Central memory CD8-positive, alpha-beta T cell (primary cell): ENCODE results near the gene C1QTNF9.

Source experiments
- ATAC-seq: fragments of 150-1000 bp; cut with Tn5 transposase; replicated peaks from 2 replicates; pipeline ENCODE4 v1.10.0; 2022; ENCODE audit warnings: mild to moderate bottlenecking, moderate FRiP score, moderate number of reproducible peaks; ENCODE audit not compliant: poor library complexity, severe bottlenecking; ENCODE audit errors: extremely low read depth
- DNase-seq, 2 donors: peaks; one replicate each; pipeline ENCODE4 v3.0.0; 2021; ENCODE audit warnings: low spot score in 2 of 2
- H3K27ac Mint-ChIP-seq: one replicate; pipeline ENCODE4 v1.8.0; 2022; ENCODE audit warnings: low read depth, mild to moderate bottlenecking, moderate library complexity, mixed read lengths
- H3K27me3 Mint-ChIP-seq: one replicate; pipeline ENCODE4 v1.8.0; 2022; ENCODE audit warnings: mixed read lengths
- H3K36me3 Mint-ChIP-seq: one replicate; pipeline ENCODE4 v1.8.0; 2022; ENCODE audit warnings: mild to moderate bottlenecking, moderate library complexity, mixed read lengths; ENCODE audit not compliant: insufficient read depth
- H3K4me1 Mint-ChIP-seq: one replicate; pipeline ENCODE4 v1.8.0; 2022; ENCODE audit warnings: mixed read lengths
- H3K4me3 Mint-ChIP-seq: one replicate; pipeline ENCODE4 v1.8.0; 2022; ENCODE audit warnings: mild to moderate bottlenecking, moderate library complexity, mixed read lengths
- H3K9me3 Mint-ChIP-seq: one replicate; pipeline ENCODE4 v1.8.0; 2022; ENCODE audit warnings: mixed read lengths

Gene C1QTNF9

DNA sequence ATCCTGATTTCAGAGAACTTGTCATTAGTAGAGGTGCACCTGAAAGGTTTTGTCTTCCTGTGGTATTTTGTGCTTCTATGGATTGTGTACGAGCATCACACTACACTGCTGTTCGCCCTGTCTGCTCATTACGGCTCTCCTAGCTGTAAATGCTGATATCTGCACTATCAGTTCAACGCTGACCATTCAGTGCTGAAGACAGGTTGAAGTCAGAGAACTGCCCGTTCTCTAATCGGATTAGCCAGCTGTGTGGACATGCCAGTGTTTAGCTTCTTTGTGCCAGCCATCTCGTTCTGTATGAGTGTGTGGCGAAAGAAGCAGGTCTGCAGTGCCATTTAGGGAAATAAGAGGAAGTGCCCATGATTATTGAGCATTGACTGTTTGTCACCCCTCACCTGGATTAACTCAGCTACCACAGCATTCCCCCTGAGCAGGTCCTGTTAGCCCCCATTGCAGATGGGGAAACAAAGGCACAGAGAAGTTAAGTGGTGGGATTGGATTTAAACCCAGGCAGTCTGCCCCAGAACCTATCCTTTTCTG, 21.6 kb upstream of the C1QTNF9 start:
- no peak for ATAC-seq
- no peaks in the 10 kb centered on the region for H3K27me3 Mint-ChIP-seq
- DNase-seq = no peak
- H3K9me3 Mint-ChIP-seq = no peaks in the 10 kb centered on the region
- H3K36me3 Mint-ChIP-seq = peaks cover 79% of the 10 kb centered on the region
- H3K4me3 Mint-ChIP-seq = no peak overlapping the region
- H3K27ac Mint-ChIP-seq = no peak overlapping the region
- H3K4me1 Mint-ChIP-seq = peaks cover 12% of the 10 kb centered on the region

DNA sequence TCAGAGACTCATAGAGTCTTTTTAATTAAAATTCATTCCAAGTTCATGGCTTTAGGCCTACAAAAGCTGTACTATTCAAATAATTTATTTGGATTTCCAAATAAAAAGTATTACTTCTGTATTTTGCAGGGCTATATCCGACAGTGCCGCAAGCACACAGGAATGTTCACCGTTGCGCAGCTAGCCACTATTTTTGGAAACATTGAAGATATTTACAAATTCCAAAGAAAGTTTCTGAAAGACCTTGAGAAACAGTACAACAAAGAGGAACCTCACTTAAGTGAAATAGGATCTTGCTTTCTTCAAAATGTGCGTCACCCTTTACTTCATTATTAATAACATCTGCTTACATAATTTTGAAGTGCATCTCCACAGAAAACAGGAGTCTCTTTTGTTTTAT, 20.5 kb upstream of the C1QTNF9 start:
- Mint-ChIP-seq H3K4me1 (peaks cover 6% of the 10 kb centered on the region), H3K27me3 (no peaks in the 10 kb centered on the region), H3K9me3 (no peaks in the 10 kb centered on the region), H3K4me3 (no peak overlapping the region), H3K27ac (no peak overlapping the region), H3K36me3 (peaks cover 83% of the 10 kb centered on the region)
- ATAC-seq = no peak
- no peak for DNase-seq

DNA sequence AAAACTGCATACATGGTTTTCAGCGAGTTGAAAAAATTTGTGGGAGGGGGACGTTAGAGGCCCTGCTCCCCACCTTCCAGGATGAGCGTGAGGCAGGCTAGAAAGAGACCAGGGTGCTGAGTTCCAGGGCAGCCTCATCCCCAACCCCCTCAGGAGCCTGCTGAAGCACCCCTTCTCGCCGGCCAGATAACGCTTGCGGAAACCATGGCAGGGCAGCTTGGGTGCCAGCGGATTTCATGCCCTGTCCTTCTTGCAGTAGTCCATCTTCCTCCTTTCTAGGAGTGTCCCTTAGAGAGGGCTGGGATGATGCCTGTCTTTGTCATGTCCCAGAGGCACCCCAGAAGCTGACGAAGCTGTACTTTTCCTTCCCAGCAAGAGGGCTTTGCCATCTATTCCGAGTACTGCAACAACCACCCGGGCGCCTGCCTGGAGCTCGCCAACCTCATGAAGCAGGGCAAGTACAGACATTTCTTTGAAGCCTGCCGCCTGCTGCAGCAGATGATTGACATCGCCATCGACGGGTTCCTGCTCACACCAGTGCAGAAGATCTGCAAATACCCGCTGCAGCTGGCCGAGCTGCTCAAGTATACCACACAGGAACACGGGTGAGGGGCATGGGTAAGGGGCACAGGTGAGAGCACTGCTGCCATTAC, 19.0 kb upstream of the C1QTNF9 start:
- no peak overlapping the region for H3K27ac Mint-ChIP-seq

DNA sequence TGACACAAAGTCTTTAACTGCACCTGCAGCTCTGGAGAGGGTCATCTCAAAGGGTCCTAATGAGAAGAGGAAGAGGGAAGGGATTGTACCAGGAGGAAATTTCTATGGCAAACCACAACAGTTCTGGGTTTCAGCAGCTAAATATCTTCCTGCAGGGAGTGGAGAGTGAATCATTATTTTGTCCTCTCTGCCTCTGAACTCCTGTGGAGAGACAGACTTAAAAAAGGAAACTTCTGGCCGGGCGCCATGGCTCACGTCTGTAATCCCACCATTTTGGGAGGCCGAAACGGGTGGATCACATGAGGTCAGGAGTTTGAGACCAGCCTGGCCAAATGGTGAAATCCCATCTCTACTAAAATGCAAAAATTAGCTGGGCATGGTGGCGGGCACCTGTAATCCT, 16.9 kb upstream of the C1QTNF9 start:
- H3K9me3 Mint-ChIP-seq = no peaks in the 10 kb centered on the region
- ATAC-seq (no peak), DNase-seq (no peak)
- no peaks in the 10 kb centered on the region for H3K27me3 Mint-ChIP-seq
- no peak overlapping the region for H3K4me3 Mint-ChIP-seq
- H3K27ac Mint-ChIP-seq = peak overlapping the region; percentile 68
- peaks cover 6% of the 10 kb centered on the region for H3K4me1 Mint-ChIP-seq
- peaks cover 88% of the 10 kb centered on the region for H3K36me3 Mint-ChIP-seq

More for the DNA sequence above, 19.0 kb upstream of the C1QTNF9 start:
- Mint-ChIP-seq H3K4me3 (no peak overlapping the region), H3K36me3 (peaks cover 86% of the 10 kb centered on the region), H3K9me3 (no peaks in the 10 kb centered on the region), H3K27me3 (no peaks in the 10 kb centered on the region), H3K4me1 (peaks cover 6% of the 10 kb centered on the region)
- no peak for DNase-seq
- no peak for ATAC-seq

DNA sequence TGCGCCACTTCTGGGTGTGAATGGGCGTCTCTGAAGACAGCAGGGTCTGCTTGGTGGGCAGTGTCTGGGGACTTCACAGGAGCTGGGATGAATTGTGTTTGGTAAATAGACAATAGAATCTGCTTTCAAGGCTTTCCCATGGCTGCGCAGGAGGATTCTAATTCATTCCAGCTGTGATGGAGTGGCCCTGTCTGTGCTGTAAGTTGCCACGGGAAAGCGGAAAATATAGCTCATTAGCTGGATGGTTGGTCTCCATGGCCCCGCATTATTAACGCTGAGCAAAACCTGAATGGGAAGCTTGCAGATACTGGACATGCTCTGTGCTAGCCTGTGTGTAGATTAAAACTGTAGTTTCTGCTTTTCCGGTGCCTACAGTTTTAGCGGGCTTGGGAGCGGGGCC, 15.6 kb upstream of the C1QTNF9 start:
- Mint-ChIP-seq H3K4me3 (no peak overlapping the region), H3K27ac (no peak overlapping the region), H3K36me3 (peaks cover 85% of the 10 kb centered on the region), H3K9me3 (no peaks in the 10 kb centered on the region), H3K27me3 (no peaks in the 10 kb centered on the region), H3K4me1 (peaks cover 6% of the 10 kb centered on the region)
- ATAC-seq (no peak), DNase-seq (no peak)

DNA sequence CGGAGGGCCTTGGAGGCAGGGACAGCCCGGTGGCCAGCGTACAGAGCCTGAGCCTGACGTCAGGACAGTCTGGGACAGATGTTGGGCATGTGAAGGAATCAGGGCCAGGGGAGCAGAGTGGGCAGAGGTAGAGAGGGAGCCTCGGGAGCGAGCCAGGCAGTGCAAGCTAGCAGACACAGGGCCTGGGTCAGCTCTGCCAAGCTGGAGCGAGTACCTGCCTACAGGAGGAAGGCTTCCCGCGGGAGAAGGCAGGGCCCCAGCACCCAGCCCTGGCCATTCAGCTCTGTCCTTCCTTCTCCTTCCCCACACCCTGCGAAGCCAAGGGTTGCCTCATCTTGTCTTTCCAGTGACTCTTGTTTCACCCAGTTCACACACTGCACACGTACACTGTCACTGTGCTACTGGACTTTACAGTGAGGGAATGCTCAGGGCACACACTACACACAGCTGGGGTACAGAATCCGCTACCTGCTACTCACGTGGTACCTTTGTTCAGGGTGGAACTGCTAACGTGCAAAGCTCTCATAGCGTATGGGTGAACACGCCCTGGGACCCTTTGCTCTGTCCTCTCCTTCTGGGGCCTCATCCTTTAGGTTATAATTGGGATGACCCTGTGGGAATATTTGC, 9.8 kb upstream of the C1QTNF9 start:
- no peaks in the 10 kb centered on the region for H3K9me3 Mint-ChIP-seq
- H3K27ac Mint-ChIP-seq = peak overlapping the region; percentile 46
- H3K4me1 Mint-ChIP-seq = no peaks in the 10 kb centered on the region
- no peak overlapping the region for H3K4me3 Mint-ChIP-seq
- H3K27me3 Mint-ChIP-seq = no peaks in the 10 kb centered on the region
- DNase-seq = no peak
- ATAC-seq = no peak
- H3K36me3 Mint-ChIP-seq = peaks cover 81% of the 10 kb centered on the region

DNA sequence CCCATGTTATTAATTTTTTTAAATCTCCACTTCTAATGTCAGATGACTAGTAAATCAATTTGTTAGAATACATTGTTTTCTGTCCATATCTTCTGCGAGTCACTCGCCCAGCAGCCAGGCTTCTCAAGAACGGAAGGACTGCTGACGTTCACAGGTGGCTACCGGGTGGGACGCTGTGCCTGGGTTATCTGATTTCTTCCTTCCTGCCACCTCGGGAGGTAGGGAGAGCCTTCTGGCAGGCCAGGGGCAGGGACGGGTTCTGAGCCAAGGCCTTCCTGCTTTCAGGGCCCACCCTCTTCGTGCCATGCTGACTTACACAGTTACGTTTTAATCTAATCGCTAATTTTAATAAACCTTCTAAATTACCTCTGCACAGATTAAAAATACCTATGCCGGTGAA, 7.9 kb upstream of the C1QTNF9 start:
- H3K27me3 Mint-ChIP-seq = no peaks in the 10 kb centered on the region
- H3K4me3 Mint-ChIP-seq = no peak overlapping the region
- DNase-seq (no peak), ATAC-seq (no peak)
- no peaks in the 10 kb centered on the region for H3K9me3 Mint-ChIP-seq
- peaks cover 79% of the 10 kb centered on the region for H3K36me3 Mint-ChIP-seq
- peaks cover 7% of the 10 kb centered on the region for H3K4me1 Mint-ChIP-seq
- H3K27ac Mint-ChIP-seq = peak overlapping the region; percentile 59

DNA sequence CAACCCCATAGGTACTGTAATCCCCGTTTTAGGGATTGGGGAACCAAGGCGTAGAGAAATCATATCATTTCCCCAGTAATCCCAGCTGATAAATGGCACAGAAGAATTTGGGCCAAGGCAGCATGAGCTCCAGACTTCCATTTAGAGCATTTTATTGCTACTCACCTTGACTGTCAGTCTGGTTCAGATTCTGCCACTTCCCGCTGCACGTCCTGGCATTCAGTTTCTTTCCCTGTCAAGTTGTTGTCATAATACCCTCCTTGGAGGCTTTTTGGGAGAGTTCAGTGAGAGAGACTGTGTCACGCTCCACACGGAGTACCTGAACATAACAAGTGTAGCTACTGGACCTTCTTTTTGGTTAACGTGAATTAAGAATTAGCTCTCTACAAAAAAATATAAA, 7.5 kb upstream of the C1QTNF9 start:
- H3K27me3 Mint-ChIP-seq = no peaks in the 10 kb centered on the region
- DNase-seq = no peak
- peaks cover 76% of the 10 kb centered on the region for H3K36me3 Mint-ChIP-seq
- H3K9me3 Mint-ChIP-seq = no peaks in the 10 kb centered on the region
- no peak for ATAC-seq
- H3K4me1 Mint-ChIP-seq = peaks cover 7% of the 10 kb centered on the region
- no peak overlapping the region for H3K4me3 Mint-ChIP-seq
- H3K27ac Mint-ChIP-seq = no peak overlapping the region

DNA sequence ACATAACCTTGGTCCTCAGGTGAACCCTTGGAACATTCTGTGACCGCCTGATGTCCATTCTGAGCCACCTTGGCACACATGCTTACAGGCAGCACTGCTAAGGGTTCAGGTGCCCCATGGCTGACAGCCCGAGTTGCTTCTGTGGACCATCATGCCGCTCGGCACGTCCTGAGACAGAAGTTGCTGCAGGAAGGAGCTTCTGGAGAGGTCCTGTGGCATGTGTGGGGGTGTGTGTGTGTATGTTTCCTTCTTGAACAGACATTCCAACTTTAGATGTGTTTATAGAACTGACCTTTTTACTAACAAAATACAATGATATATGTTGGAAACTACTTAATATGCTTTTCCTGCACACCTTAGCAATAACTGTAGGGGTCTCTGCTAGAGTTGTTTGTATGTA, 4.8 kb upstream of the C1QTNF9 start:
- H3K27ac Mint-ChIP-seq = no peak overlapping the region
- peaks cover 57% of the 10 kb centered on the region for H3K36me3 Mint-ChIP-seq
- no peak for ATAC-seq
- peaks cover 7% of the 10 kb centered on the region for H3K4me1 Mint-ChIP-seq
- H3K27me3 Mint-ChIP-seq = no peaks in the 10 kb centered on the region
- no peak overlapping the region for H3K4me3 Mint-ChIP-seq
- H3K9me3 Mint-ChIP-seq = no peaks in the 10 kb centered on the region
- no peak for DNase-seq

DNA sequence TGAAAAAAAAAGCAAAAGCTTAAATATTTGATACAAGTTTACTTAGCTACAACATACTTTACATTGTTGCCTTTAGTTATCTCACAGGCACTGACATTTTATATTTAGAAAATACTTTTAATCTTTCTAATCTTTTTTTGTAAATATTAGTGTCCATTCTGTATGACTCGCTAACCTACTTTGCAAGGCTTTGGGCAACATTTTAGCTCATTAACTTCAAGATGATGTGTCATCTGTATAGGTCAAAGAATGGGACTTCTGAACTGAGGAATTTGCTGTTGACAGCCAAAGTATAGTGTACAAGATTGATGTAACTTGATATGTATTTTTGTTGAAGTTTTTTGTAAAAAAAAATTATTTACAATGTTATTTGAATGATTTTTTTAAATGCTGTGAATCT, 2.7 kb upstream of the C1QTNF9 start:
- DNase-seq = no peak
- ATAC-seq = no peak
- Mint-ChIP-seq H3K27me3 (no peaks in the 10 kb centered on the region), H3K36me3 (peaks cover 37% of the 10 kb centered on the region), H3K4me3 (no peak overlapping the region), H3K4me1 (peaks cover 7% of the 10 kb centered on the region), H3K9me3 (no peaks in the 10 kb centered on the region), H3K27ac (no peak overlapping the region)

DNA sequence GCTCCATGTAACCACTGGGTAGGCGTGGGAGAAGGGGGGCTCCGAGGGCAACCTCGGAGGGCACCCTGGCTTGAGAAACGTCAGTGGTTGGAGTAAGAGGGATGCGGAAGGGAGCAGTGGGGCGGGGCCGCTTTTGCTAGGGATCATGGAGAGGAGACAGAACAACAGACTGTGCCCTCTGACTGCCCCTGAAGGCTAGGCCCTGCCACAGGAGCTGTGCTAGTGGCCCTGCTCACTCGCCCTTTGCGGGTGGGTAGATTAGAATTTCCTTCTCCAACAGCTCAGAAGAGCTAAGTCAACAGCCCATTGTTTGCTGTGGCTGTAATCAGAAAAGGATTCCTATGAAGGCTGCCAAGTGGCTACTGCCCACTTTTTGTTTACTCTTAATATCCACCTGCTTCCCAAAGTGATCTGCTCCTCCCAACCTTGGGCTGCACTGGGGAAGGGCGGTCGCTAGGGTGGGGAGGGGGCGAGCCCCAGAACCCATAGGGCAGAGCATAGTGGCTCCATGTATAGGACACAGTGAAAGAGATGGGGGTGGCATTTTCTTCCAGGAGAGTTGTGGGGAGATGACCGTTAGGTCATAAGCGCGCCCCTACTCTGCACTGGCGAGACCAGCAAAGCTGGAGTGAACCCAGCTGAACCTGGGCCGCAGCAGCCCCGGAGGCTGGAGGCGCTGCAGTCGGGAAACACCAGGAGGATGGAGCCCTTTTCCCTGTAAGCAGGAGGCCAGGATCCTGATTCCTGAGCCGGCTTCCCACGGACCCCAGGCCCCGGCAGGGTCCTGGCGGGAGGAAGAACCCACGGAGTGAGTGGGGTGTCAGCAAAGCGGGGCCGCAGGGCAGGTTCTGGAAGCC, 1.9 kb upstream of the C1QTNF9 start:
- DNase-seq (no peak), ATAC-seq (no peak)
- Mint-ChIP-seq H3K36me3 (peaks cover 29% of the 10 kb centered on the region), H3K4me3 (no peak overlapping the region), H3K27me3 (no peaks in the 10 kb centered on the region), H3K4me1 (peaks cover 7% of the 10 kb centered on the region), H3K9me3 (no peaks in the 10 kb centered on the region), H3K27ac (no peak overlapping the region)

DNA sequence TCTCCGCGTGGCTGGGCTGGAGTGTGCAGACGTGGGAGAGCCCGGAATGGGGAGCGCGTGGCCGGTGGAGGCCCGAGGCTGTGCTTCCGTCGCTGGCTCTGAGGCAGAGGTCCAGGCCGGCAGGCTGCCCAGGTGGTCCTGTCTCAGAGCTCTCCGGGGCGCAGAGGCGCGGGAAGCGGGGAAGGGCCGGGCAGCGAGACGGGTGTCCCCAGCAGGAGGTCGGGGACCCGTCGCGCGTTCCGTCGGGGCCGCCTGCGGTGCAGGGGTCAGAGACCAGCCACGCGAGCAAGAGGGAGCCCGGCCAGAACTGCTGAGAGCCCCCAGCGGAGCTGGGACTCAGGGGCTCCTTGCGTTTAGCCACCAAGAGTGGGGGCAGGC, 1.3 kb upstream of the C1QTNF9 start:
- no peak overlapping the region for H3K4me3 Mint-ChIP-seq
- peaks cover 7% of the 10 kb centered on the region for H3K4me1 Mint-ChIP-seq
- no peaks in the 10 kb centered on the region for H3K9me3 Mint-ChIP-seq
- no peak overlapping the region for H3K27ac Mint-ChIP-seq
- H3K36me3 Mint-ChIP-seq = peaks cover 23% of the 10 kb centered on the region
- DNase-seq (no peak), ATAC-seq (no peak)
- H3K27me3 Mint-ChIP-seq = no peaks in the 10 kb centered on the region
